Peyer's patch (tissue), 4 donors: ENCODE data around the gene SYT11.

ENCODE experiments used
- CTCF ChIP-seq, 6 experiments: fragments of 450-650 bp in 4 of 6; fragments of 200-600 bp in 2 of 6; sonication (generic) in 1 of 6; IDR thresholded peaks; one replicate each; pipeline ENCODE4 v1.5.1; 2017 to 2019; ENCODE audit warnings: antibody characterized with exemption in 6 of 6, mild to moderate bottlenecking in 3 of 6, moderate library complexity in 1 of 6
- POLR2A ChIP-seq, 2 donors: fragments of 450-650 bp; IDR thresholded peaks; one replicate each; pipeline ENCODE4 v1.5.1; 2017; ENCODE audit warnings: antibody characterized with exemption in 2 of 2, mild to moderate bottlenecking in 2 of 2, moderate library complexity in 2 of 2

- no peak for TF ChIP-seq CTCF (IDR thresholded peaks at IDR 0.05)
- no peak for TF ChIP-seq POLR2A (IDR thresholded peaks at IDR 0.05)
These were observed 23.8 kb upstream of the SYT11 start for GRCh38 chr1:155835548-155835947.
